ENCODE results near the gene GABRP. TPM values are rescaled to one million over a fixed set of nuclear protein-coding genes. Genes with fewer than 3 reads are reported as not detected.

The GABRP gene
- total RNA-seq, 2 donors from 2014 or later: 4.8 to 5.5 TPM

- Histone ChIP-seq H3K9me3 (no peaks in the 10 kb centered on the region), H3K4me1 (replicated peaks) (no peaks in the 10 kb centered on the region), H3K36me3 (no peaks in the 10 kb centered on the region), H3K4me3 (no peak overlapping the region), H3K27me3 (replicated peaks; ENCODE audit: insufficient read depth) (no peaks in the 10 kb centered on the region), H3K27ac (no peak overlapping the region)
- no peak for TF ChIP-seq POLR2A (IDR thresholded peaks at IDR 0.05)
- no peak for TF ChIP-seq POLR2AphosphoS5 (IDR thresholded peaks at IDR 0.05)
- no peak for TF ChIP-seq CTCF (IDR thresholded peaks at IDR 0.05)
- no peak for DNase-seq (ENCODE audit: low spot score)
- 96% methylated on average over 5 of the region's 5 CpGs for WGBS
- intact Hi-C loops (cut with DNase I): no loop called here
Measured at GRCh38 chr5:170860818-170861666, 77.5 kb downstream of the GABRP start.

DNA sequence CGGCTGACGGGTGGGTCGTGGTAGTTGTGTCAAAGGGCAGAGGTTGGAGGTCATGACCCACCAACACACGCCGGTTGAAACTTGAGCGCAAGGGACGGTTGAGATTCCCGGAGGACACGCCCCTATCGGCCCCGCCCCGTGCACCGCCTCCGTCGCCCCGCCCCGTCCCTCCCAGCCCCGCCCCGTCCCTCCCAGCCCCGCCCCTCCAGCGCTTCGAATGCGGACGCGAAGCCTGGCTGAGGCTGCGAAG lies 78.1 kb downstream of the GABRP start:
- WGBS: 18% methylated on average over 14 of the region's 26 CpGs
- H3K27ac ChIP-seq: no peak overlapping the region
- no peak for TF ChIP-seq POLR2A (IDR thresholded peaks at IDR 0.05)
- TF ChIP-seq POLR2AphosphoS5 (IDR thresholded peaks at IDR 0.05): no peak
- no peak for TF ChIP-seq CTCF (IDR thresholded peaks at IDR 0.05)
- no peaks in the 10 kb centered on the region for H3K9me3 ChIP-seq
- H3K4me3 ChIP-seq: peak overlapping the region; percentile 46 to 63
- no peaks in the 10 kb centered on the region for H3K27me3 ChIP-seq (replicated peaks; ENCODE audit: insufficient read depth)
- no peaks in the 10 kb centered on the region for H3K36me3 ChIP-seq
- intact Hi-C loops (cut with DNase I): no loop called here
- no peak for DNase-seq (ENCODE audit: low spot score)
- no peaks in the 10 kb centered on the region for H3K4me1 ChIP-seq (replicated peaks)

- TF ChIP-seq POLR2AphosphoS5 (IDR thresholded peaks at IDR 0.05) (no peak), POLR2A (IDR thresholded peaks at IDR 0.05) (no peak), CTCF (IDR thresholded peaks at IDR 0.05) (no peak)
- Histone ChIP-seq H3K9me3 (no peaks in the 10 kb centered on the region), H3K36me3 (no peaks in the 10 kb centered on the region), H3K27me3 (replicated peaks; ENCODE audit: insufficient read depth) (no peaks in the 10 kb centered on the region), H3K4me3 (peak within 1 kb of the TSS; percentile 46 to 63), H3K27ac (peak within 1 kb of the TSS; percentile 7 to 29), H3K4me1 (replicated peaks) (no peaks in the 10 kb centered on the region)
- WGBS: 2% methylated on average over 59 of the region's 102 CpGs
- DNase-seq (ENCODE audit: low spot score): peak; percentile 6
- intact Hi-C loops (cut with DNase I): no loop called here
Measured at GRCh38 chr5:170861917-170862766, 78.6 kb downstream of the GABRP start, which contains the start of gene RANBP17. RANBP17 (plus strand) TSS chr5:170862018.

DNA sequence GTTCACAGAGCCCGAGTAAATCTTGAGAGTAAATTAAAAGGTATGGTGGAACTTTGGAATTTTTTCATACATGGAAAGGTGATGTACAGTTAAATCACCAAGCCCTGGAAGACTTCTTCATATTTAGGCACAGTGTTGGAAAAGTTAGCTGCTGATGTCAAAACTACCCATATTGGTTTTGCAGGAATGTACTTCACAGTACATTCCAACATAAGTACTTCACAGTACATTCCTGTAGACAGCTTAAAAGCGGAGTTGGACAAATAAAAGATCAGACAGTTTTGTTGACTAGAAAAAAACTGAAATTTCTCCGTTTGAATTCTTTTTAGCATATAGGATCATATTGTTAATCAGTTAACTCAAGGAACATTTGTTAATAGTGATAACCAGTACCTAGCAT lies 80.1 kb downstream of the GABRP start:
- no peak for TF ChIP-seq POLR2AphosphoS5 (IDR thresholded peaks at IDR 0.05)
- 75% methylated on average over 3 of the region's 3 CpGs for whole genome bisulfite sequencing
- intact Hi-C loops (cut with DNase I): no loop called here
- Histone ChIP-seq H3K36me3 (no peaks in the 10 kb centered on the region), H3K27ac (no peak overlapping the region), H3K4me1 (replicated peaks) (no peaks in the 10 kb centered on the region), H3K4me3 (no peak overlapping the region), H3K9me3 (no peaks in the 10 kb centered on the region), H3K27me3 (replicated peaks; ENCODE audit: insufficient read depth) (no peaks in the 10 kb centered on the region)
- no peak for DNase-seq (ENCODE audit: low spot score)

Other genes with a start within 250 kb of the GABRP start
- 10 to 100 TPM in 1 of 2 donors, 1 to 10 TPM in 1; 5.4 to 19.8 TPM for gene RANBP17, start 78.3 kb downstream of the GABRP start, total RNA-seq

Data from prostate gland (tissue), 2 donors.